ENCODE measurements around the gene CDC42SE2.
"Not testable (repeated sequence)": the region's sequence is repeated elsewhere in the genome, so short reads cannot be mapped to it uniquely, and the experiment has no call there.

CDC42SE2 gene

GRCh38 chr5:131328536-131329285 is 64.9 kb downstream of the CDC42SE2 start:
- no peak for DNase-seq

GRCh38 chr5:131329286-131329560 is 65.4 kb downstream of the CDC42SE2 start:
- DNase-seq, result no peak

DNA sequence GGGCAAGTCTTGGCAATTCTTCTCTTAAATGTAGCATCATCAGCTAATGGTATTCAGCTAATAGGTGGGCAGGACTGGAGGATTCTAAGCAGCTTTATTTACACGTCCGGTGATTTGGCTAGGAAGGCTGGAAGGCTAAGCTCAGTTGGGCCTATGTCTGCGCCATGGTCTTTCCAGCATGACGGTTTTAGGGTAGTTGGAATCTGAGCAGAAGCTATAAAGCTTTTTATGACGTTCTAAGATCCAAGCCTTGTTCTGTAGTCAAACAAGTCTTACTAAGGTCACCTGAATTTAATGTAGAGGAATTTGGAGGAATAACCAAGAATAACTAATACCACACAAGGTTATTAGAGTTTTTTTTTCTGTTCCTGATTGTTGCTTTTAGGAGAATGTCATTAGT is 66.2 kb downstream of the CDC42SE2 start:
- no peak for DNase-seq

DNA sequence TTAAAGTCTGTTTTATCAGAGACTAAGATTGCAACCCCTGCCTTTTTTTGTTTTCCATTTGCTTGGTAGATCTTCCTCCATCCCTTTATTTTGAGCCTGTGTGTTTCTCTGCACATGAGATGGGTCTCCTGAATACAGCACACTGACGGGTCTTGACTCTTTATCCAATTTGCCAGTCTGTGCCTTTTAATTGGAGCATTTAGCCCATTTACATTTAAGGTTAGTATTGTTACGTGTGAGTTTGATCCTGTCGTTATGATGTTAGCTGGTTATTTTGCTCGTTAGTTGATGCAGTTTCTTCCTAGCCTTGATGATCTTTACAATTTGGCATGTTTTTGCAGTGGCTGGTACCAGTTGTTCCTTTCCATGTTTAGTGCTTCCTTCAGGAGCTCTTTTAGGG is 71.9 kb downstream of the CDC42SE2 start:
- not testable (repeated sequence) for DNase-seq

DNA sequence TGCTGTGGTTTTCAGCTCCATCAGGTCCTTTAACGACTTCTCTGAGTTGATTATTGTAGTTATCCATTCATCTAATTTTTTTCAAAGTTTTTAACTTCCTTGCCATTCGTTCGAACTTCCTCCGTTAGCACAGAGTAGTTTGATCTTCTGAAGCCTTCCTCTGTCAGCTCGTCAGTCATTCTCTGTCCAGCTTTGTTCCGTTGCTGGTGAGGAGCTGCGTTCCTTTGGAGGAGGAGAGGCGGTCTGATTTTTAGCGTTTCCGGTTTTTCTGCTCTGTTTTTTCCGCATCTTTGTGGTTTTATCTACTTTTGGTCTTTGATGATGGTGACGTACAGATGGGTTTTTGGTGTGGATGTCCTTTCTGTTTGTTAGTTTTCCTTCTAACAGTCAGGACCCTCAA is 72.9 kb downstream of the CDC42SE2 start:
- not testable (repeated sequence) for DNase-seq

GRCh38 chr5:131337240-131338050 is 73.6 kb downstream of the CDC42SE2 start:
- not testable (repeated sequence) for DNase-seq

GRCh38 chr5:131338051-131338453 is 74.2 kb downstream of the CDC42SE2 start:
- DNase-seq, result no peak

- DNase-seq, result not testable (repeated sequence)
Observed at GRCh38 chr5:131344288-131344687, 80.4 kb downstream of the CDC42SE2 start.

DNA sequence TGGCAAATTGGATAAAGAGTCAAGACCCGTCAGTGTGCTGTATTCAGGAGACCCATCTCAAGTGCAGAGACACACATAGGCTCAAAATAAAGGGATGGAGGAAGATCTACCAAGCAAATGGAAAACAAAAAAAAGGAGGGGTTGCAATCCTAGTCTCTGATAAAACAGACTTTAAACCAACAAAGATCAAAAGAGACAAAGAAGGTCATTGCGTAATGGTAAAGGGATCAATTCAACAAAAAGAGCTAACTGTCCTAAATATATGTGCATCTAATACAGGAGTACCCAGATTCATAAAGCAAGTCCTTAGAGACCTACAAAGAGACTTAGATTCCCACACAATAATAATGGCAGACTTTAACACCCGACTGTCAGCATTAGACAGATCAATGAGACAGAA is 82.4 kb downstream of the CDC42SE2 start:
- DNase-seq, result not testable (repeated sequence)

DNA sequence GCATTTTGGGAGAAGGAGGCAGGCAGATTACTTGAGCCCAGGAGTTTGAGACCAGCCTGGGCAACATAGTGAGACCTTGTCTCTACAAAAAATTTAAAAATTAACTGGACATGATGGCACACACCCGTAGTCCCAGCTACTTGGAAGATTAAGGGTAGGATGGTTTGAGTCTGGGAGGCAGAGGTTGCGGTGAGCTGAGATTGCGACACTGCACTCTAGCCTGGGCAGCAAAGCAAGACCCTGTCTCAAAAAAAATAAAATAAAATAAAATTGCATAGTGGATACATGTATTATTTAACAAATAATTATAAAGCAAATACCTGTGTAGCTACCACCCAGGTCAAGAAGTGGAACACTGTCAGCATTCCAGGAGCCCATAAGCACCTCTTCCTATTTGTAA is 90.1 kb downstream of the CDC42SE2 start:
- no peak for DNase-seq

DNA sequence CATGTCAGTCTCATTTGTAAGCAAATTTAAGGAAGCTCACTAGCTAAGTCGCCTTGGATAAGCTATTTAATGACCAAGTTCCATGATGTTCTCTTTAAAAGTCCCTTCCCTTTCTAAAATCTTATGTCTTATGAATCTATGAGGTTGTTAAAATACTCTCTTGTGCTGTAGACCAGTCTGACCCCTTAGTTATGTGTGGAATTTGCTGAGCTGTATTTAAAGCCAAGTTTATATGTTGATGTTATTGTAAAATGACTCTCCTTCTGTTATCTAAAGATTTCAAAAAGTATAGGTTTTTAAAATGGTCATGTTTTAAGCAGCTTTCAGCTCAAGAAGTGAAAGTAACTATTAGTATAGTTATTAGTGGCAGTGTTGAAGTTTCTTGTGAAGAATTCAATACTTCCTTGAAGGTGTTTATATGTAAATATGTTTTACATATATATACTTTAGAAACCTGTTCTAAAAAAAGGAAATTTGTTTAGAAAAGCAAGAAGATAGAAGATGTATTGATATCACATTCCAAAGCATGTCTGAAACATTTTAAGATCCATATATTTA is 92.2 kb downstream of the CDC42SE2 start:
- no peak for DNase-seq

GRCh38 chr5:131356619-131357018 is 92.8 kb downstream of the CDC42SE2 start:
- DNase-seq, result no peak

DNA sequence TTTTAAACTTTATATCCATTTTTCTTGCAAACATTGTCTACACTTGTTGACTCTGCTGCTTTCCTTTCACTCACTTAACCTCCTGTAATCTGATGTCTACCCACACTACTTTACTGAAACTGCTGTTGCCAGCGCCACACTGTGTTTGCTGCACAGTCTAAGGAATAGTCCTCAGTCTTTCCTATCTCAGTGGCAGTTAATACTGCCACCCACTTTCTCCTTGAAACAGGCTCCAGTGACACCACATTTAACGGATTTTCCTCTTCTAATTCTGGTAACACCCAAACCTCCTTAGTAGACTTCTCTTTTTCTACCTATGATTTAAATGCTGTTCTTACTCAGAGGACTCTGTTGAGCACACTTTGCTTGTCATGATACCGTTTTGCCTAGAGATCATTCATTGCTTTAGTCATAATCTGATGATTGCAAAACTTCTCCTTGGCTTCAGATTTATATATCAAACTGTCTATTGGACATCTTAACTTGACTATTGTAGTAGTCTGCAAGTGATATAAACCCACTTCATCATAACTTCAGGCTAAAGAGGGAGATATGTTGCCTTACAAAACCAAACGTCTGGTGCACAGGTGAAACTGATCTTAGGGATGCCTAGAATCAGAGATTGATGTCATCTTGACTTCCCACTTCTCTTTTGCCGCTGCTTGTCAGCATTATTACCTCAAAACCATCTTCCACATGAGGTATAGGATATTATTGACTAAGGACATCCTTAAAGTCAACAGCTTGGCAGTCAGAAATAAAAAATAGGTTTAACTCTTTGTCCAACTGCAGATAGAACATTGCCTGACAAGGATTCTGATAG is 94.1 kb downstream of the CDC42SE2 start:
- no peak for DNase-seq

DNA sequence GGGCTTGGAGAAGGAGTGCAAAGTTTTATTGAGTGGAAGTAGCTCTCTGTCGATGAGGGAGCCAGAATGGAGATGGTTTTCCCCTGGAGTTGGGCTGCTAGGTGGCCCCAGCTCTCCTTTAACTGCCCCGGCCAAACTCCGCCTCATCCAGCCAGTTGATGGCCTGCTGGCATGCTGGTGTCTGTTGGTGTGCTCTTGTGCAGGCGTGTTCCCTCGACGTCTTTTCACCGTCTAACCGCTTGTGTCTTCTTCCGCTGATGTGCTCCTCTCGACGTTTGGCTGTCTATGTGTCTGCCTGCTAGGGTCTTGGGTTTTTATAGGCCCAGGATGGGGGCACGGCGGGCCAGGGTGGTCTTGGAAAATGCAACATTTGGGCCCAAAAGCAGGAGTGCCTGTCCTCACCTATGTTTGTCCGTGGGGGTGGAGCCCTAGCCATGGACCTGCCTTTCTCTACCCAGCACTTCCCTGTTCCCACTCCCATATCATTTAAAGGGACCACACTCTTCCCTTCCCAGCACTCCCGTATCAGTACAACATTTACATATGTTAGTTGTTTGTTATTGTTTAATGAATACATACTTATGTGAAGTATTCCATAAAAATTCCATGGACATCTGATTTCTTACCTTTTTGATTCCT is 97.9 kb downstream of the CDC42SE2 start:
- DNase-seq, result no peak

DNA sequence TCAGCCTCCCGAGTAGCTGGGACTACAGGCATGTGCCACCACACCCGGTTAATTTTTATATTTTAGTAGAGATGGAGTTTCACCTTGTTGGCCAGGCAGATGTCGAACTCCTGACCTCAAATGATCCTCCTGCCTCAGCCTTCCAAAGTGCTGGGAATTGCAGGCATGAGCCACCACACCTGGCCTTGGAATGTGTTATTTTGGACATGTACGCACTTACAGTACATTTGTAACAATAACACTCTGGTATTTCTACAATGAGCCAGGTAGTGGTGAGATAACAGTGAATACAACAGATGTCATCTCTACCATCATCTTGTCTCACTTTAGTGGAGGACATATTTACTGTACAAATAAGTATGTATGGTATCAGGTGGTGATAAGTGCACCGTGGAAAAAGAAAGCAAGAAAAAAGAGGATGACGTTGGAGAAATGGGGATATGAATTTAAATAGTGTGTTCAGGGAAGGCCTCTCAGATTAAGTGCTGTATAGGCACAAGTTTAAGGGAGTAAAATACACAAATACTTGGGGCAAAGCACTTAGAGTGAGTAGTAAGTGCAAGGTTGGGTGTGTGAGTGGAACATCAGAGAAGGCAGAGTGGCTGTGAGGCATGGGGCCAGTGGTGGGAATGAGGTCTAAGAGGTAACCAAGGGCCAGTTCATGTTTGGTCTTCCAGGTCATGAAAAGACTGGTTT is 100.1 kb downstream of the CDC42SE2 start:
- no peak for DNase-seq

GRCh38 chr5:131364507-131365050 is 100.7 kb downstream of the CDC42SE2 start:
- no peak for DNase-seq

DNA sequence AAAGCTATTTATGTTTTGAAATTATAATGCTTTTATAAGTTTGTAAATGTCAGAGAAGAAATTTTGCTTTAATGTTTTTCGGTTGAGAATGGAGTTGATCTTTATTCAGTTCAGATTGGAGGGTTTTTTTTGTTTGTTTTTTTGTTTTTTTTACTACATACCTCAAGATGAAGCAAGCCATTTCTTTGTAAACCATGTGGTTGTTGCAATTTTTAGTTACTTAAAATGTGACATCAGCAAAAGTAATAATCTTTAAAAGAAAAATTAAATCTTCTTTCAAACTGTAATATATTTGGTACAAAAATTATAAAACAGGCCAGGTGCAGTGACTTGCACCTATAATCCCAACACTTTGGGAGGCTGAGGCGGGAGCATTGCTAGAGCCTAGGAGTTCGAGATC is 102.6 kb downstream of the CDC42SE2 start:
- DNase-seq, result no peak

GRCh38 chr5:131367219-131367860 is 103.5 kb downstream of the CDC42SE2 start:
- DNase-seq, result no peak

DNA sequence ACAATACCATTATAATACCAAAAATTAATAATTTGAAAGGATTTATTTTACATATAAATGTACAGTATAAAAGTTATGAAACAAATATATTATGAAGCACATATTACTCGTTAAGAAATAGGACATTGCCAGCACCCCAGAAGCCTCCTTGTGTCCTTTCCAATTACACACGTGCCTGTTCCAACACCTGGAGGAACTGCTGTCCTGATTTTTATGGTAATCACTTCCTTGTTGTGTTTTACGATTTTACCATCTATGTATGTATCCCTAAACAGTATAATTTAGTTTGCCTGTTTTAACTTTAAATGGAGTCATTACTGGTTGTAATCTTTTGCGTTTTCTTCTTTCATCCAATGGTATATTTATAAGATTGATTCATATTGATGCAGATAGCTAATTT is 105.0 kb downstream of the CDC42SE2 start:
- DNase-seq, result no peak

DNA sequence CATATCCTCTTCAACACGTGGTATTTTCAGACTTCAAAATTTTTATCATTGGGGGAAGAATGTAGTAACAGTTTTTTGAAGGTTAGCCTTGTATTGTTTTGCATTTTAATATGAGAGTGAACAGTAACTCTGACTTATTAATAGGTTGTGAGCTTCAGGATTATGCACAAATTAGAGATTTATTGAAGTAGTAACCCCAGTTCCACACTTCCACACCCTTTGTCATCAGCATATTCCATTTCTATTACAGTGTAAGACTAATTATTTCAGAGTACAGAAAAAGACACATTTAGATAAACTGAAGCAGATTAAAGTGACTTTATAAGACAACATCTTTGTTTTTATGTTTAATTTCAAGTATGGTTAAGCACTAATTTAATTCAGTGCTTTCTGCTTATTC is 105.7 kb downstream of the CDC42SE2 start:
- DNase-seq, result no peak

GRCh38 chr5:131371835-131372234 is 108.0 kb downstream of the CDC42SE2 start:
- DNase-seq, result no peak

Data from NCI-H345 (cell line).